Ureter (tissue), 1 donor: ENCODE data around the gene PRLR. TPM values are rescaled to one million over a fixed set of nuclear protein-coding genes. Genes with fewer than 3 reads are reported as not detected.

ENCODE experiments used
- DNase-seq: peaks from one replicate; pipeline ENCODE4 v3.0.0-alpha.2; 2020; ENCODE audit warnings: low spot score
- total RNA-seq: library from RNA; stranded (reverse); gene quantifications from one replicate; pipeline ENCODE4 v1.2.4, GENCODE V29; 2023
- donor health status: DM: yes; HTN: yes; CAD: no.

PRLR gene
- total RNA-seq, 1 donor from 2014 or later: 6.2 TPM

DNA sequence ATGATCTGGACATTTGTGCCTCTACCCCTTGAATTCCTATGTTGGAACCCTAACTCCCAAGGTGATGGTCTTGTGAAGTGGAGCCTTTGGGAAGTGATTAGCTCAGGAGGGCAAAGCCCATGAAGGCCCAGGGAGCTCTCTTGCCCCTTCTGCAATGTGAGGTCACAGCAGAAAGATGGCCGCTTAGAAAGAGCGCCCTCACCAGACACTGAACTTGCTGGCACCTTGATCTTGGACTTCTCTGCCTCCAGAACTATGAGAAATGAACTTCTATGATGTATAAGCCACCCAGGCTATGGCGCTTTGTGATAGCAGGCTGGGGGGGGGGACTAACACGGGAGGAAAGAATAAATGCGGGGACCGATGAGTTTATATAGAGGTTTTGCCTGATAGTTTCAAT is 227.8 kb downstream of the PRLR start:
- no peak for DNase-seq

DNA sequence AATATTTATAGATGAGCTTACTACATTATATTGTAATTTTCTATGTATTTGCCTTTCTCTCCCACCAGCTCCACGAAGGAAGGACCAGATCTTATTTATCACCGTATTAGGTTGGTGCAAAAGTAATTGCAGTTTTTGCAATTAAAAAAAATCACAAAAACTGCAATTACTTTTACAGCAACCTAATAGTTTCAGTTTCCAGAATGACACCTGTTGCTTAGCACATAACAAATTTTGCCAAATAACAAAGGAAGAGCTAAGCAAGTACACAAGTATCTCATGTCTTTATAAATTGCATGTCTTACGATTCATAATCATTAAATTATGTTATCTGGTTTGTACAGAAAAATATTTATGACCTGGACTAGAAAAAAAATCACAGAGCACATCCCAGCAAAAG is 228.4 kb downstream of the PRLR start:
- no peak for DNase-seq

Other genes starting within 250 kb of the PRLR start
- gene AGXT2, start 182.5 kb downstream of the PRLR start, total RNA-seq: not detected